Fibroblast of peridontal ligament (primary cell): ENCODE results near the gene KLK14.

Experiments used
- DNase-seq: peaks from one replicate; pipeline ENCODE4 v3.0.0-alpha.2; 2010; ENCODE audit errors: extremely low read depth

The KLK14 gene

GRCh38 chr19:51044327-51044726, 38.4 kb downstream of the KLK14 start:
- no peak for DNase-seq

GRCh38 chr19:51043497-51043896, 39.2 kb downstream of the KLK14 start:
- no peak for DNase-seq

DNA sequence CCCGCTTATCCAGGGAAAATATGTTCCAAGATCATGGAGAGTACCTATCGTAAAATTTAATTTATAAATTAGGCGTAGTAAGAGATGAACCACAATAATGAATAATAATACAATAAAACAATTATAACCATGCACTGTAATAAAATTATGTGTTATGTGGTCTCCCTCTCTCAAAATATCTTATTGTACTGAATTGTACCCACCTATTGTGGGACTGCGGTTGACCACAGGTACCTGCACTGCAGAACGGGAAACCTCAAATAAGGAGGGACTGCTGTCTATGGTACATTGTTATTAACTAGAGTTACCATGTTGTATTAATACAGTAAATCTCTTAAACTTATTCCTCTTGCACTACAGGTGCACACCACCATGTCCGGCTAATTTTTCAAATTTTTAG, 42.5 kb downstream of the KLK14 start:
- DNase-seq = no peak

- DNase-seq = no peak
Observed at GRCh38 chr19:51036519-51036918, 46.2 kb downstream of the KLK14 start.

GRCh38 chr19:51034704-51035103, 48.0 kb downstream of the KLK14 start, which contains the start of gene KLK12:
Gene KLK12 (minus strand): TSS chr19:51035002. CDS start chr19:51034621, 381 bp downstream.
- no peak for DNase-seq

DNA sequence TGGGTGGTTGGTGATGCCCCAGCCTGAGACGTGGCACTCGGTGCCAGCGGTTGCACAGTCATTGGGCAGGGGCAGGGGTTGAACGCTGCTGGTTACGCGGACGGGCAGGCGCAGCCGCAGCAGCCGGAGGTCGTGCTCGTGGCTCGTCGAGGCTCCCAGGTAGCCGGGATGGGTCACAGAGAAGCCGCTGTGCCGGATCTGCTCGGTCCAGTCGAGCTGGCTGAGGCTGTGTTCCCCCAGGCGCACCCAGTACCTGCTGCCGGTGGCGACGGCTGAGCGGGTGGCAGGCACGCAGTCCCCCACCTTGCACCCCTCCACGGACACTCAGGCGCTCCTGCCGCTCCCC, 50.8 kb downstream of the KLK14 start:
- no peak for DNase-seq

DNA sequence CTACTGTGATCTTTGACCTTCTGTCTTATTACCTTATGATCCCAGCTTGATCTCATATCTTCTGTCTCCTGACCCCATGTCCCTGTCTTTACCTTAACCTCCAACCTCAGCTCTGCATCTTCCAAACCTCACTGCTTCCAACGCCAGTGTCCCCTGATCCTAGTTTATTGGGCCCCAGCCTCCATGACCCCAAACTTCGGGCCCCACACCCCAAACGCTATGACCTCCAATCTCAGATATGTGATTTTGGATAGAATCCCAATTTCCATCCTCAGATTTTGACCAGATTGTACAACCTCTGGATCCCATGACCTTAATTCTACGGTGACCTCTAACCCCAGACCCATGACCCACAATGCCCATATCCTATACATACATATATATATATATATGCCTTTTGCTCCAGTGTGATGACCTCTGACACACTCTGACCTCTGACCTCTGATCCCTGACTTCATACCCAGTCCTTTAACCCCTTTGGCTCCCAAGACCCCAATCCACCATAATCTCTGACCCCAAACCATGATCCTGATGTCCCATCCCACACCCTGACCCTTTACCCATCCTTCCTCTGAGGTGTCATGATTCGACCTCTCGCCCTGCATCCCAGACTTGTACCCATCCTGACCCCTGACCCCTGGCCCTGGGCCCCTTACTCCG, 51.3 kb downstream of the KLK14 start:
- DNase-seq = no peak

DNA sequence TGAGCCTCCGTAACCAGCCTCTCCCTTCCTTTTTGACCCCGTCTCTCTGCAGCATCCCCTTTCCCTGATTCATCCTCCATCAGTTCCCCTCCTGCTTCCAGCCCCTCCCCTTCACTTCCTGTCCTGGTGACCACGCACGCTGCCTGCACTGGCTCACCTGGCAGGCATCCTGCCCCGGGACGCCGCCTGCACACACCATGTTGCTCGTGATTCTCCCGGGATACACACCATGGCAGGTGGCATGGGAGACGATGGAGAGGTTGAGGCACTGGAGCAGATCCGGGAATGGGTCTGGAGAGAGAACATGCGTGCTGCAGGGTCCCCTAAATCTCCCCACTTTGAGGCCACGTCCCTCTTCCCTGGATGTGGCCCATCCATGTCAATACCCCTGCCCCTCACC, 52.1 kb downstream of the KLK14 start:
- DNase-seq = no peak

DNA sequence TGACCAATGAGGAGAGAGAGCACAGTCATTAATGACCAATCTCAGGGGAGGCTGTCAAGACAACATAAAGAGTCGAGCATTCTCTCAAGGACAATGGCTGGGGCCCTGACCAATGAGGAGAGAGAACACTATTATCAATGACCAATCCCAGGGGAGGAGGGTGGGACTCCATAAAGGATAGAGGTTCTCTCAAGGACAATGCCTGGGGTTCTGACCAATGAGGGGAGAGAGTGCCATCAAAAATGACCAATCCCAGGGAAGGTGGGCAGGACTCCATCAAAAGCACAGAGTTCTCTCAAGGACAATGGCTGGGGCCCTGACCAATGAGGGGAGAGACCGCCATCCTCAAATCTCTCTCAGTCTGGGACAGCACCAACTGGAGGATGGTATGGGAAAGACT, 53.0 kb downstream of the KLK14 start:
- no peak for DNase-seq
